Endometrium (tissue), 2 donors: ENCODE results near the gene A1BG.
"Not testable (repeated sequence)": the region's sequence is repeated elsewhere in the genome, so short reads cannot be mapped to it uniquely, and the experiment has no call there.

Experiments
- FAIRE-seq: peaks from 2 replicates; lab custom pipeline; 2012; peaks lifted over from hg19 to GRCh38; lab: Jason Lieb, UNC
- donor health status: control.
- donor health status: control.

A1BG gene

DNA sequence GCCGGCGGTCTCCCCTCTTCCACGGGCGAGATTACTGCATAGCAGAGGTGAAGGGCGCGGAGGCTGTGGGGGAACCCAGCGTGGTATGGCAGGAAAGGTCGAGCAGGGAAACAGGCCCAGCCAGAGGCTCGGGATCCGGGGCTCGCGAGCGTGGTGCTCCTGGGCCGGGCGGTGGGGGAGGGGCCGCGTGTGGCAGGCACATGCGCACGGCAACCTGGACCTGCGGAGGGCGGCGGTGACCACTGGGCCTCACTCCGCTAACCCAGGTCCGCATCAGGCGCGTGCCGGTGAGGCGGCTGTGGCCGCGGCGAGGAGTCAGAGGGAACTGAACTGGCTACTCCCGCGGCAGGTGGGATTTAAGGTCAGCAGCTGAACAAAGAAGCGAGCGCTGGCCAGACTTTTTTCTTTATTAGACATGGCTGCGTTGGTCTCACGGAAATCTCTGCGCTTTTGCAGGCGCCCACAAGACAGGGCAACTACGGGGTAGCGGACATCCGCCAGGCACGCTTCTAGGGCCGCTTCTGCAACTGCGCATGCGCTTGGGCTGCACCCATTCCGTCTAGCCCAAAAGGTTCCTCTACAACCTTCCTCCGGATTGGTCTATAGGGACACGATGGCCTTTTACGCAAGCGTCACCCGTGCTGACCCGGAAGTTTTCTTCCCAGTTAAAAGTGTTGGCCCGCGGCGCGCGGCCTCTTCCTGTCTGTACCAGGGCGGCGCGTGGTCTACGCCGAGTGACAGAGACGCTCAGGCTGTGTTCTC is 33.5 kb upstream of the A1BG start, which contains the start of gene RPS5:
TSS of gene RPS5 (plus strand) at position 694 of the 762 bp plus-strand sequence. CDS start 869 bp downstream, outside the sequence.
- FAIRE-seq, result peak; percentile 86

DNA sequence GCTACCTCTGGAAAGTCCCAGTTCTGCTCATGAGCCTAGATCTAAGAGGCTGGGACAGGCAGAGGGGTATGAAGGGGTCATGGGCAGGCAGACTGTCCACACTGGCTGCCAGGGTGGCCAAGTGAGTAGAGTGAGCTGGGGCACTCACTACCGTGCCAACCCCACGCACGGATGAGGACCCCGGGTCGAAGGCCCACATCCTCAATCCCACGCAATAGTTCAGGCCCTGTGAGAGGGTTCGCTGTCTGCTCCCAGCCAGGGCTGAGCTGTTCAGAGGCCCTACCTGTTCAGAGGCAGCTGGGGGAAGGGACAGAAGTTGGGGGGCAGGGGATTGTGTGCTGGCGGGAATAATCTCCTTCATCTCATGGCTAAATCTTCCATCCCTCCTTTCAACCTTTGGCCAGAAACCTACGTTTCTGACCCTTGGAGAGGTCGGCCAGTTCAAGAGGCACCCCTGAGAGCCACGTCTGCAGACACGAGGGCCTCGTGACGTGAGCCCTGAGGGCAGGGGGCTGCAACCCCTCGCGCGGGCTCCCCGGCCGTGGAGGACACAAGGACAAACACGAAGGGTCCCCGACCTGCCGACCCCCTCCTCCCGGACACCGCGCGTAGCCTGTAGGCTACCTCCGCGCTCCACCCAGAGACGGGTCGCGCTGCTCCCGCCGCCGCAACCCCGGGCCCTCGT is 32.7 kb upstream of the A1BG start:
- FAIRE-seq, result no peak

DNA sequence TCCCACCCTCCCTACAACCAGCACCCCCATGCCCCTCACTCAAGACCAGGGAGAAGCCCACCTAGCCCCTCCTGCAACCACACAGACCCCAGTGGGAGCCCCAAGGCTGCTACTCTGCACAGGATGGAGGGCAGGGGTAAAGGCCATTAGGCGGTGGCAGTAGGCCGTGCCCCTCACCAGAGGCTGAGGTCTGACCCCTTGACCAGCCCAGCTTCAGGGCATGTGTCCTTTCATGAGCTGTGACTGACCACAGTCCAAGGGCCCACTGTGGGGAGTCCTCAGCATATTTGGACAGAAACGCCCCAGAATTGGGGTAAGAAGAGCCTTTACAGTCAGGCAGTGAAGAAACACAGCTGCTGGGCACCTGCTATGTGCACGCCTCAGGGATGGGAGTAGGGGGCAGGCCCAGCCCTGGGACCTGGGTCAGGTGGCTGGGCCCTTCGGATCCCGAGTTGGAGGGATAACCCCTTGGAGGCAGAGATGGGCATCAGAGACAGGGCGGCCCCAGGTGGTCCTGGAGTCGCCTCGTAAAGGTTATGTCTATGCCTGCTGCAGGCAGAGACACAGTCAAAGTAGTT is 32.1 kb upstream of the A1BG start:
- FAIRE-seq, result no peak

DNA sequence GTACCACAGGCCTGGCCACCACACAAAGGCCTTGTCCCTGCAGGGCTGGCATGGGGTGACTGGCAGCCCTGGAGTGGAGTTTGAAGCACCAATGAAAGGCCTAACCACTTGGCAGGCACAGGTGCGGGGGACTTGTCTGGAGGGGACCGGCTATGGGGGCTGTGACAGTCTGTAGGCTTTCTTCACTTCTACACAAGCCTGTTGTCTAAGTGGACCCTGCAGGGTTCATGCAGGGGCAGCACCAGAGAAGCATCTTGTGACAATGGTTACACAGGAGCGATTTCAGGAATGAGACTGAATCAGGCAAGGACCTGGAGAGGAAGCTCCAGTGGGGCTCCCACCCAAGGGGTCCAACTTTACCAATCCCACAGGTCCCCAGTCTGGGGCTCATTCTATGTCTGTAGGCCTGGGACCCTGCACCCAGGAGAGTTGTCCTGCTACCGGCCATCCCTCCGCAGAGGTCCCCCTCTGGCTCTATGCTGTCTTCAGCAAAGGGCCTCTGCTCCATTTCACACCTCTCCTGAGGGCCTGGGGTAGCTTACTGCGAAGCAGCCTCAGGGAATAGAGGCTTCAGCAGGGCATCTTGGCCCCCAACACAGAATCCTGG is 29.8 kb upstream of the A1BG start:
- no peak for FAIRE-seq

DNA sequence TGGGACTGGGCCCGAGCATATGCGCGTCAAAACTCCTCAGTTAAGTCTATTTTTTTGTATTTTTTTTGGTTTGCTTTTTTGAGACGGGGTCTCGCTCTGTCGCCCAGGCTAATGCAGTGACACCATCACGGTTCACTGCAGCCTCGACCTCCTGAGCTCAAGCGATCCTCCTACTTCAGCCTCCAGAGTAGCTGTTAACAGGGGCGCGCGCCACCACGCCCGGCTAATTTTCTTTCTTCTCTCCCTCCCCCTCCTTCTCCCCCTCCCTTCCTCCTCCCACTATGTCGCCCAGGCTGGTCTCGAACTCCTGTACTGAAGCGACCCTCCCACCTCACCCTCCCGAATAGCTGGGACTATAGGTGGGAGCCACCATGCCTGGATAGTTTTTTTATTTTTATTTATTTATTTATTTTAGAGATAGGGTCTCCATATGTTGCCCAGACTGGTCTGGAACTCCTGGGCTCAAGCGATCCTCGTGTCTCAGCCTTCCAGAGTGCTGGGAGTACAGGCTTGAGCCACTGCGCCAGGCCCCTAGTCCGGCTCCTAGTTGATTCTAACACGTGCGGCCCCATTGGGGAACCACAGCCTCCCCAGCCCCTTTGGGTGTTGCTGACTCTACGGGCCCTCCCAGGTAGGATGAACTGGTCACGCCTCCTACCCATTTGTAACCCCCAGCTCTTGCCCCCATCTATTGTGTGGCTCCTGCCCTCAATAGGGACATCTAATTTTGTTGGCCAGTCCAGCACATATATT is 28.3 kb upstream of the A1BG start:
- FAIRE-seq, result no peak

DNA sequence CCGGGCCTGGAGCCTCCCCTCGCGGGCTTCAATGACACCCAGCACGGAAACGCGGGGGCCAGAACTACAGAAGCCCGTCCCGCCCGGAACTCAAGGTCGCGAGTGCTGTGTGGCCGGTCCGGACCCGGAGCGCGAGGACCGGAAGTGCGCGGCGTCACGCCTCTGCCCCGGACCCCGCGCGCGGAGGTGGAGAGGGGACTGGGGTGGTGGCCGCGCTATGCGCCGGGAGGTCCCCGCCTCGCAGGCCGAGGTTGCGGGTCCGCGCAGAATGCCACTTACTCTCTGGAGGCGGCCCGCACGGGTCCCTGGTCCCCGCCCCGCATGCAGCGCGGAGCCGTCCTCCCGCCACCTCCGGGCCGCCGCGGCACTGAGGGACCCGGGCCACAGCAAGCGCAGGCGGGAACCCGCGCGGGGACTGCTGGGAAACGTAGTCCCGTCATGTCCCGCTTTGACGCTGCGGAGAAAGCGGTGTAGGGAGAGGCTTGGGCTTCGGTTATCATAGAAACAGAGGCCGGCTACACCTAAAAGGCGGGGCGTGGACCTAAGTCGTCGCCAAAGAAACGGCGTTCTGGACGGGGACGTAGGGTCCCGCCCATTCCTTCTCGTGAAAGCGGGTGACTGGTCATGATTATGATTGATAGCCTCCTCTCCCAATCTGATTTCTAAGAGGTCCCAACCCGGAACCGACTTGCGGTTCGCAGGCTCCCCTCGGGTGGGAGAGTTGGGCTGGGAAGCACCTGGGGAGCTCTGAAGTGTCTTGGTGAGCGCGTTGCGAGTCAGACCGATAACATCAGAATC is 27.6 kb upstream of the A1BG start, which contains the start of gene ZNF837:
TSS of gene ZNF837 (minus strand) at position 369 of the 798 bp plus-strand sequence. CDS start 11,698 bp downstream, outside the sequence.
- peak; percentile 99 for FAIRE-seq

DNA sequence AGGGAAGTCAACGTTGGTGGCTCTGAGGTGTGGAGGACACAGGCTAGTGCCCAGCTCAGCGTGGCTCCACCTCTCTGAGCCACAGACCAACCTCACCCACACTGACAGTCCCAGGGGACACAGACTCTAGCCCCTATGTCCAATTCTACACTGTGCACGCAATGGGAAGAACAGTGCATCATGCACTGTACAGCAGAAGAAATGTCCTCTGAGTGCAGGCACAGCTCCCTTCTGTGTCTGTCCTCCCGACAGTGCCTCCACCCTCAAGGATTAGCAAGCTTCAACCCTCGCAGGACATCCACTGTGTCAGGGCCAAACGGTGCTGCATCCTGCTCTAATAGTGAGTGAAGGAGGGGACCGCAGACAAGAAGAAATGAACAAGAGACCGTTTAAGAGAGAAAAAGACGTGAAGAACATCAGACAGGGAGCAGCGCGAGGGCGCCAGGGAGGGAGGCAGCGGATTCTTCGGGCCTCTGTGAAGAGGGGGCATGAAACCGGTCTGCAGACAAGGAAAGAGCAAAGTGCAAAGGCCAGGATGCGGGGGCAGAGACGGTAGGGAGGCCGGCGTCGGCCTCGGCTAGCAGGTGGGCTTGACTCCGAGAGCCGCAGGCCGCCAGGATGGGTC is 26.9 kb upstream of the A1BG start:
- no peak for FAIRE-seq

DNA sequence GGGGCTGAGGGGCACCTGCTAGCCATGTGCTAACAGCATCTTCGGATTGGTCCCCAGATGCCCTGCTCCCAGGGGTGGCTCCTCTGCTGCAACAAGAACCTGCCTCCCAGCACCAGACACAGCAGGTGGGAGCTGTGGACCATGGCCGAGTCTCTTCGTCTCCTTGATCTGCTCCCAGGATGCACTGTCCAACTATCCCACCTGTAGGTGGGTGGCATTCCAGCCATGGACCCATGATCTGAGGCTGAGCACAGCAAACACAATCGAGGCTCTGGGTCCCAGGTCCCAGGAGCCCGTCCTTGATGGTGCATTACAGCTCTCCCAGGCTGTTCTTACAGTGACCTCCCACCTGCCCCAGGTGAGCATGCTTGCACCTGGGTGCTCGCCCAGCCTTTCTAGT is 26.0 kb upstream of the A1BG start:
- no peak for FAIRE-seq

DNA sequence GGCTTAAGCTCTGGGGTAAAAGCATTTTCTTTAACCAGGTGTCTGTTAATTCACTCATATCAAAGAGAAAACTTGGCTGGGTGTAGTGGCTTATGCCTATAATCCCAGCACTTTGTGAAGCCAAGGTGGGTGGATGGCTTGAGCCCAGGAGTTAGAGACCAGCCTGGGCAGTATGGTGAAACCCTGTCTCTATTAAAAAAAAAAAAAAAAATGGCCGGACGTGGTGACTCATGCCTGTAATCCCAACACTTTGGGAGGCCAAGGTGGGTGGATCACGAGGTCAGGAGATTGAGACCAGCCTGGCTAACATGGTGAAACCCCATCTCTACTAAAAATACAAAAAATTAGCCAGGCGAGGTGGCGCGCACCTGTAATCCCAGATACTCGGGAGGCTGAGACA is 23.4 kb upstream of the A1BG start:
- not testable (repeated sequence) for FAIRE-seq

DNA sequence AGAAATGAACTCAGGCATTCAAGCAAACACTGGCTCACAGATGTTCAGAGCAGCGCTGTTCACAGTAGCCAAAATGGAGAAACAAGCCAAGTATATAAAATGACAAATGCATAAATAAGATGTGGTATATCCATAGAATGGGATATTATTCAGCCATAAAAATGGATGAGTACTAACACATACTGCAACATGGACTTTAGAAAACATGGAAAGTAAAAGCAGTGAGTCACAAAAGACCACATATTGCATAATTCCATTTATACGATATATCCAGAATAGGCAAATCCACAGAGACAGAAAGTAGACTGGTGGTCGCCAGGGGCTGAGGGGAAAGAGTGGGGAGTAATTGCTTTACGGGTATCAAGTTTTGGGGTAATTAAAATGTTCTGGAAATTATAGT is 20.9 kb upstream of the A1BG start:
- FAIRE-seq, result no peak

DNA sequence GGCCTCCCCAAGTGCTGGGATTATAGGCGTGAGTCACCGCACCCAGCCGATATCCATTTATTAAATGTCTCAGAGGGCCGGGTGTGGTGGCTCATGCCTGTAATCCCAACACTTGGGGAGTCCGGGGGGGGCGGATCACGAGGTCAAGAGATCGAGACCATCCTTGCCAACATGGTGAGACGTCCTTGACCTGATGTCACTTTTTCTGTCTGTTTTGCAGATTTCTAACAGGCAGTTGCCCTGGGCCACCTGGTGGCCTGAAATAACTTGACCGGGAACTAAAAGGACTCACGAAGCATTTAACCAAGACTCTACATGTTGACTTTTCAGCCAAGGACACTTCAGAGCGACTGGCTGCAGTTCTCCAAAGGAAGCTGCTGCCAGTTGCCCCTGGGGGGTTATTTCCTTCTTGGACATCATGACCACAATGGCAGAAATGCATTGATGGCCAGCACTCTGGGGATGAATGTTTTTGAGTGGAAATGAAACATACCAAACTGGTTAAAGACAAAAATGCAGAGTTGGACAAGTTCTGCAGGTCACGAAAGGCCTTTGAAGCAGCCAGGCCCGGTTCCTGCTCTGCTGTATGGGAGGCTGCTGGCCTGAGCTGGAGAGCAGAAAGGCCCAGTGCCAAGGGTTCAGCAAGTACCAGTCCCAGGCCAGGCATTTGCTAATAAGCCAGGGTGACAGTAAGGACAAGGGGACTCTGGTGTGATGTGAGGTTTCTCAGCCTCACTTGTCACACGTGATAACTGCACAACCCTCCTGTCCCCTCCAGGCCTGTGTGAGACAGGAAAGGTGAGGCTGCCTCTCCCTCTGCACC is 19.2 kb upstream of the A1BG start:
- no peak for FAIRE-seq

DNA sequence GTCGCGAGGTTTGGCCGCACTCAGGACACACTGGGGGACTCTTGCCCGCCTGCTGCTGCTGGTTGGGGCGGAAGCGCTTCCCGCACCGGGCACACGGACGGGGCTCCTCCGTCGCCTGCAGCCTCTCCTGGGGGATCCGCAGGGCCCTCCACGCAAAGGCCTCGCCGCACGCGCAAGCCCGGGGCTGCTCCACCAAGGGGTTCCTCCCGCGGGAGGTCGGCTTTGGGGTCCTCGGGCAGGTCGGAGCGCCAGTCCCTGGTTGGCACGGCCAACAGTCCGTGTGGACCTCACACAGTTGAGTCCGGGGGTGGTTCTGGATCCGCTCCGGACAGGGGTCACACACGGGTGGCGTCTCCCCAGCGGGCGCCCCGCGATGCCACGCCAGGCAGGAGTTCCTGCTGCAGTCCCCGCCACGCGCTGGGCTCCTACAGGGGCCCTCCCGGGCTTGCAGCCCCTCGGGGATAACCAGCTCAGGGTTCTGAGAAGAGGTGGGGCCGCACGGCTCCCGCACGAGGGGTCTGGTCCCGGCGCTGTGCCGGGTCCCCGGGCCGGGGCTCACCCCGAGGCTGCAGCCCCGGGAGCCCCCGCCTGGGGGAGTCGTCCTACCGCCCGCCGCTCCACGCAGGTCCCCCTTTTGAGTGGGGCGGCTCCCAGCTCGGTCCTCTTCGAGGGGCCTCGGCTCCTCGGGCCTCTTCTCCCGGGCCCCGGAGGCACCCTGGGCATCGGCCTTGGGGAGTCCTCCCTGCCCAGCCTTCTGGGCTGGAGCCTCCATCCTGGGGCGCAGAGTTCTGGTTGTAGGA is 15.5 kb upstream of the A1BG start:
- no peak for FAIRE-seq

DNA sequence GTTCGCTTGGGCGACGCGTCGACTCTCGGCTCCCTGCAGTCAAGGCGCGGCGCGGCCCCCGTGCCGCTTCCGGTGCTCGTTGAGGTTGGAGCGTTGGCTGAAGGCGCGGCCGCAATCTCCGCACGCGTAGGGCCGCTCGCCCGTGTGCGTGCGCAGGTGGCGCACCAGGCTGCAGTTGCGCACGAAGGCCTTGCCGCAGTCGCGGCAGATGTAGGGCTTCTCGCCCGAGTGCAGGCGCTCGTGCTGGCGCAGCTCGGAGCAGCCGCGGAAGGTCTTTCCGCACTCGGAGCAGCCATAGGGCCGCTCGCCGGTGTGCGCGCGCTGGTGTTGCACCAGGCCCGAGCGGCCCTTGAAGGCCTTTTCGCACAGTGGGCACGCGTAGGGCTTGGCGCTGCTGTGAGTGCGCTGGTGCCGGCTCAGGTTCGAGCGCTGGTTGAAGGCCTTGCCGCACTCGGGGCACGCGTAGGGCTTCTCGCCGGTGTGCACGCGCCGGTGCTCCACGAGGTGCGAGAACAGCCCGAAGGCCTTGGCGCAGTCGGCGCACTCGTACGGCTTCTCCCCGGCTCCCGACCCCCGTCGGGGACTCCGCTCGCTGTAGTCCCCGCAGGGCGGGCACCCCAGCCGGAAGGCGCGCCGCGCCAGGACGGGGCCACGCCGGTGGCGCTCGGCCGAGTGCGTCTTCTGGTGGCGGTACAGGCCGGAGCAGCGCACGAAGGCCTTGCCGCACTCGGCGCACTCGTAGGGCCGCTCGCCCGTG is 14.6 kb upstream of the A1BG start:
- FAIRE-seq, result no peak

DNA sequence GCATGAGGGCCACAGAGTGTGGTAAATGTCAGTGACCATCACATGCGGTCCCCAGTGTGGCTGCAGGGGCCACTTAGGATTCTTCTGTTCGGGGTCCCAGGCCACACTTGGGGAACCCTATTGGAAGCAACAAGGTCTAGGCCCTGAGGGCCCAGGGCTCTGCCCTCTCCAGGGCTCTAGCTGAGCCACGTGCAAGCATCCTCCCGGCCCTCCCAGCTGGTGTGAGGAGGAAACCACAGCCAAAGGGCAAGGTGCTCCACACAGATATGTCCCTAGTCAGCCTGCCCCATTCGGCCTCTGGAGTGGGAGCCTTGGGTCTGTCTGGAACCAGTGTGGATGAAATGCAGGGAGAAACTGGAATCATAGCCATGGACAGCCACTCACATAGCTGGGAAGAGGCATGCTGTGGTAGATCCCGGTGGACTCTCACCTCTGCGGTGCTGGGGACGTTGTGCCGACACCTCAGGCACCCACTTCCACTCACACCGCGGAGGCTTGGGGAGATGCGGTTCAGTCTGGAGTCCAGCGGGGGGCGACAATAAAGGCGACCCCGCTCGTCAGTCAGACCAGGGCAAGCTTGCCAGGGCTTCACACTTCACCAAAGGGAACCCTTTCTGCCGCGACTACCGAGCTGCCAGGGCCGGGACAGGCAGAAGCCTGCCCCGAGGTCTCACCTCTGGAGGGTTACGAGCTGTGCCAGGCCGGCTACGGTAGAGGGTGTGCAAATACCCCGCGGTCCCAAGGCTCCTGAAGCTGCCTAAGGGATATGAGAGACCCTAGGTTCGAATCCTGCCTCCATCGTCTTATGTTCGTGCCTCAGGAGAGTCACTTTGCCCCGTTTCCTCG is 13.5 kb upstream of the A1BG start:
- FAIRE-seq, result no peak

DNA sequence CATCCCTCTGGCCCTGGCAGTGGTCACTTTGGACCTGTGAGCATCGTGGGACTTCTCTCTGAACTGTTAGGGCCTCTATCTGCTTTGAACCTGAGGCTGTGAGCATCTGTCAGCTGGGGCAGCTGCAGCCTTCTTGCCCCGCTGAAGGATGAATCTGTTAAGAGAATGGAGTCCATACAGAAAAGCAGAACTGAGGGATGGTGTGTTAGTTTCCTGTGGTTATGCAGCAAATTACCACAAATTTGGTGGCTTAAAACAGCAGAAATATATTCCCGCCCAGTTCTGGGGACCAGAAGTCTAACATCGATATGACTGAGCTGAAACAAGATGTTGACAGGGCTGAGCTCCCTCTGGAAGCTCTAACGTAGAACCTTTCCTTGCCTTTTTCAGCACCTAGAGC is 10.9 kb upstream of the A1BG start:
- FAIRE-seq, result no peak

DNA sequence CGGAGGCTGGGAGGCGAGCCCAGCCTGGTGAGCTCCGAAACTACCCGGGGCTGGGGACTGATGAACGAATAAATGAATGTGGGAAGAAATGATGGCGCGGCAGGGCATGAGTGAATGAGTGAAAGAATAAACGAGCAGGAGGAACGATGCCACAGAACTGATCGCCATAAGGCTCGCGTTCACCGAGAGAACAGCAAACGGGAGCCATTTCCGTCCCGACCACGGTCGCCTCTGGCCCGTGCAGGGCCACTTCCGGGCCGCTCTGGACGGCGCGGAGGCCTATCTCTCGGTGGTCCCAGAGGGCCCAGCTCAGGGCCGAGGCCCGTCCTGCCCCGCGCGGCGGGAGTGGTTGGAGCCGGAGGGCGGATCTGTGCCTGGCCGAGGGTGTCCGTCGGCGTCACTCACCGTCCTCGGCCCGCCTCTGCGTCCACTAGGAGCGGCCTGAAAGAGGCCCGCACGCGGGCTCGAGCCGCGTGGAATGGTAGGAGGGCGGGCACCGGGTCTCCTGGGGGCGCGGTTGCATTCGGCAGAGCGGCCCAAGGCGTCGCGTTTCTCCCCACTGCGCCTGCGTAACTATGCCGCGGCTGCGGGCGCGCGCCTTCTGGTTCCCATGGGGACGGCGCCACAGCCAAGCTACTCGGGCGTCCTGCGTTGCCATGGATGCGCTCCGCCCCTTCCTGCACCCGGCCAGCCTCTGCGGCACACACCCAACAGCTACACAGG is 9.1 kb upstream of the A1BG start, which contains the start of gene ZNF497:
TSS of gene ZNF497 (minus strand) at position 480 of the 723 bp plus-strand sequence. CDS start 5,116 bp downstream, outside the sequence.
- peak; percentile 77 for FAIRE-seq
